Body of pancreas (tissue), 4 donors: ENCODE data around the gene PLA2G4D. TPM values are rescaled to one million over a fixed set of nuclear protein-coding genes. Genes with fewer than 3 reads are reported as not detected.

Experiments
- ATAC-seq: fragments of 150-250 bp; one replicate; pipeline ENCODE4 v1.9.1; 2016
- DNase-seq, 4 donors: peaks; one replicate each; pipeline ENCODE4 v3.0.0-alpha.2; 2019
- H3K27ac ChIP-seq, 4 donors: fragments of 200-600 bp; sonication (generic); 1 replicate in 3 of 4; 2 replicates in 1 of 4; pipeline versions ENCODE4 v1.5.1 to v1.6.1; 2016 to 2019; ENCODE audit warnings: mild to moderate bottlenecking in 1 of 4, mixed read lengths in 1 of 4, moderate library complexity in 1 of 4
- H3K27me3 ChIP-seq, 2 donors: fragments of 200-600 bp; sonication (generic); one replicate each; pipeline ENCODE4 v1.6.0; 2016; ENCODE audit warnings: mild to moderate bottlenecking in 1 of 2
- H3K36me3 ChIP-seq, 2 donors: fragments of 200-600 bp; sonication (generic); replicated peaks in 1 of 2; 2 replicates each; pipeline ENCODE4 v1.5.1; 2016; ENCODE audit warnings: low read depth in 2 of 2; ENCODE audit not compliant: insufficient read depth in 1 of 2
- H3K4me1 ChIP-seq: fragments of 200-600 bp; sonication (generic); one replicate; pipeline ENCODE4 v1.6.0; 2016
- H3K4me3 ChIP-seq, 2 donors: fragments of 200-600 bp; sonication (generic); 1 replicate in 1 of 2; 2 replicates in 1 of 2; pipeline ENCODE4 v1.5.1; 2016 to 2019
- H3K9me3 ChIP-seq, 3 donors: fragments of 200-600 bp; sonication (generic); 1 replicate in 2 of 3; 2 replicates in 1 of 3; pipeline ENCODE4 v1.5.1; 2016
- POLR2A ChIP-seq, 3 donors: fragments of 450-650 bp; IDR thresholded peaks; one replicate each; pipeline ENCODE4 v1.6.1; 2016; ENCODE audit warnings: antibody characterized with exemption in 3 of 3, mild to moderate bottlenecking in 2 of 3
- WGBS, 2 donors: methylation state at CpG; one replicate each; pipeline ENCODE4 v1.1.5; 2017; 5-methylcytosine and 5-hydroxymethylcytosine counted together
- intact Hi-C: fragments of 100-400 bp; cut with DNase I; formaldehyde crosslinking; loops from one replicate; pipeline ENCODE4 v1.15.1; 2023
- total RNA-seq, 2 donors: library from RNA; depleted of rRNA; stranded (reverse); fragments of >200 nt; gene quantifications; one replicate each; pipeline ENCODE4 v1.1.0, GENCODE V29; 2016
- TF ChIP-seq, protein P1 (sequence below), 7 experiments: fragments of 450-650 bp in 4 of 7; fragments of 200-600 bp in 3 of 7; sonication (generic) in 3 of 7; IDR thresholded peaks; one replicate each; pipeline ENCODE4 v1.5.1; 2016 to 2019; ENCODE audit warnings: antibody characterized with exemption in 7 of 7

PLA2G4D gene
- total RNA-seq, 2 donors from 2014 or later, result not detected

DNA sequence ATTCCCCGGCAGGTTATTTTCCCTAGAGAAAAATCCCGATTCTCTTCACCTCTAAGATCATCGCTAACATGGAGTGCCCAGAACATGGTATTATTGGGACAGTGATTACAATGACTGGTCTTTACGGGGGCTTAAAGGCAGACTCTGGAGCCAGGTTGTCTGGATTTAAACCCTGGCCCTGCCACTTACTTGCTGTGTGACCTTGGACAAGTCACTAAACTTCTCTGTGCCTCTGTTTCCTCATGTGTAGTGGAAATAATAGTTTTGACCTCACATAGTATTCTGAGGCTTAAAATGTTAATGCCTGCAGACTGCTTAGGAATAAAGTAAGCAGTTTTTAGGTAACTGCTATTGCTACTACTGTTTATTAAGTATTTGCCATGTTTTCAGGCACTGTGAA, 4.4 kb downstream of the PLA2G4D start:
- no peak overlapping the region for H3K4me3 ChIP-seq
- H3K9me3 ChIP-seq, result no peaks in the 10 kb centered on the region
- no peaks in the 10 kb centered on the region for H3K36me3 ChIP-seq
- no peak for TF ChIP-seq POLR2A (IDR thresholded peaks at IDR 0.05)
- TF ChIP-seq, protein P1, sequence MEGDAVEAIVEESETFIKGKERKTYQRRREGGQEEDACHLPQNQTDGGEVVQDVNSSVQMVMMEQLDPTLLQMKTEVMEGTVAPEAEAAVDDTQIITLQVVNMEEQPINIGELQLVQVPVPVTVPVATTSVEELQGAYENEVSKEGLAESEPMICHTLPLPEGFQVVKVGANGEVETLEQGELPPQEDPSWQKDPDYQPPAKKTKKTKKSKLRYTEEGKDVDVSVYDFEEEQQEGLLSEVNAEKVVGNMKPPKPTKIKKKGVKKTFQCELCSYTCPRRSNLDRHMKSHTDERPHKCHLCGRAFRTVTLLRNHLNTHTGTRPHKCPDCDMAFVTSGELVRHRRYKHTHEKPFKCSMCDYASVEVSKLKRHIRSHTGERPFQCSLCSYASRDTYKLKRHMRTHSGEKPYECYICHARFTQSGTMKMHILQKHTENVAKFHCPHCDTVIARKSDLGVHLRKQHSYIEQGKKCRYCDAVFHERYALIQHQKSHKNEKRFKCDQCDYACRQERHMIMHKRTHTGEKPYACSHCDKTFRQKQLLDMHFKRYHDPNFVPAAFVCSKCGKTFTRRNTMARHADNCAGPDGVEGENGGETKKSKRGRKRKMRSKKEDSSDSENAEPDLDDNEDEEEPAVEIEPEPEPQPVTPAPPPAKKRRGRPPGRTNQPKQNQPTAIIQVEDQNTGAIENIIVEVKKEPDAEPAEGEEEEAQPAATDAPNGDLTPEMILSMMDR (IDR thresholded peaks at IDR 0.05), result no peak
- no peak overlapping the region for H3K27ac ChIP-seq
- no peak for ATAC-seq
- no peaks in the 10 kb centered on the region for H3K27me3 ChIP-seq
- peaks cover 15% of the 10 kb centered on the region for H3K4me1 ChIP-seq
- DNase-seq, result no peak
- 91 to 93% methylated on average over 4 of the region's 4 CpGs for WGBS, 2 donors
- intact Hi-C loops, result no loop called here

DNA sequence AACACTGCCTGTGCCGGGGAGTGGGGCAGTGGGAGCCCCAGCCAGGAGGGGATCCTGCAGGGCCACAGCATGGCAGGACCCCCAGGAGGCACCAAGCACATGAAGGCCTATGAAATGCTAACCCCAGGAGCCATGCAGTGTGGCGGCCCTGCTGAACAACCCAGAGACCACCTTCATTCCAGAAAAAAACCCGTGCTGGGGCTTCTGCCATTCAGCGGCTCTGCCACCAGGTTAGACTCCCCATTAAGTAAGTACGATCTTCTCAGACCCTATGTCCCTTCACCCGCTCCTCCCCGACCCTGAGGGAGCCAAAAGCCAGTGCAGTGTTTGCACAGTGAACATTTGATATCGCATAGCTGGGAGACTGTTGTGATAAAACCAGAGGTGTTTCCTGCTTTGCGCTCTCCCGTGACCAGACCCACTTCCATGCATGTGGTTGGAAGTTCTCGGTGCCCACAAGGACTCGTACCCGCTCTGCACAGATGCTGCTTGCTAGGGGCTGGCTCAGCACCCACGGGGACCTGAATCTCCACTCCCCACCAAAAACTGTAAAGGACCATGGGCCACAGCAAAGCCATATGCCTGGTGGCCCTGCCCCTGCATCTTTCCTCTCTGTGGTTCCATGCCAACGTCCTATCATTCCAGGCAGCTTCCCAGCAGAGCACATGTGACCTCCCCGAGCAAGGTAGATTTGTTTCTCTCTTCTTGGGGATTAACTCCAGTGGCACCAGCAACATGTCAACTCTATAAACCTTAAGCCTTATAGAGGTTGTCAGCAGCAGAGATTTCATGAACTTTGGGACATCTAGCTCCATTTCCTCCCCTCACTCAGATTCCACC, 5.3 kb downstream of the PLA2G4D start:
- DNase-seq (peak in 2 of 4 donors; percentile 31 to 45), ATAC-seq (peak; percentile 41)
- H3K4me3 ChIP-seq, result no peak overlapping the region
- H3K27ac ChIP-seq, result no peak overlapping the region
- no peaks in the 10 kb centered on the region for H3K27me3 ChIP-seq
- H3K4me1 ChIP-seq, result peaks cover 22% of the 10 kb centered on the region
- TF ChIP-seq, protein P1 (IDR thresholded peaks at IDR 0.05), result no peak
- no peak for TF ChIP-seq POLR2A (IDR thresholded peaks at IDR 0.05)
- 25 to 29% methylated on average over 16 of the region's 16 CpGs for WGBS, 2 donors
- no peaks in the 10 kb centered on the region for H3K9me3 ChIP-seq
- intact Hi-C loops, result no loop called here
- no peaks in the 10 kb centered on the region for H3K36me3 ChIP-seq

DNA sequence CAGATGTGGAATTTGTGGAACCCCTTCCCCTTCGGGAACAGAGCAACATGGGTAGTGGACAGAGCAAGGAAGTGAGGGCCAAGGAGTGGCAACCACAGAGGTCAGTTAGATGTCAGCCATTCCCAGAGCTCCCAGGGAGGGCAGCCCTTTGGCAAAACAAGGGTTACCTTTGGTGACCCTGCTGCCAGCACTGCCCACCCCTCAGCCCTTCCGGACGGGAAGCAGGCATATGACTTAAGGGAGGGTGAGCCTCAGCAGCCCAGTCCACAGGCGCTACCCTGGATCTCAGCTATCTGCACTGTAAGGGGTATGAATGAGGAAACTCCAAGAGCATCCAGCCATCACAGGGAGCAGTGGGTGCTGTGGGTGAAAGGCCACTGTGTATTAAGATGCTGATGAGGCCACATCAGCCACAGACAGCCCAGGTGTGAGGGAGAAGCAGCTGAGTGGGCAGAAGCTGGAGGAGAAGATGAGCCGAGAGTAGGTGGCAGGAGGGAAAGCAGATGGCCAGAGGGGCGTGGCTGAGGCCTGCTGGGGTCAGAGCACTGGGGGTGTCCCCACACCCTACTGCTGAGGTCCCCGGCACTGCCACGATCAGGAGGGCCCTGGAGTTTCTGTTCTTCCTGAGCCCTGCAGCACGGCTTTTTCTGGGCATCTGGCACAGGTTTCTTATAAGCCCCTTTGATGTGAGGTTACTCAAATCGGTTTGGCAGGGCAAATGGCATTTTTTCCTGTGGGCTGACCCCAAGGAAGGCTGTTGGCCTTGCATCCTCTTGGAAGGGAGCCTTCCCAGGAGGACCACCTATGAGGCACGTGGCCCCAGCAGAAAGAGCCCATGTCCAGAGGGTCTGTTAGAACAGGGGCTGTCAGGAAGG, 6.2 kb downstream of the PLA2G4D start:
- Histone ChIP-seq H3K4me1 (peaks cover 24% of the 10 kb centered on the region), H3K4me3 (no peak overlapping the region), H3K27me3 (no peaks in the 10 kb centered on the region), H3K9me3 (no peaks in the 10 kb centered on the region), H3K27ac (no peak overlapping the region), H3K36me3 (no peaks in the 10 kb centered on the region)
- WGBS, 2 donors, result 79 to 80% methylated on average over 9 to 11 of the region's 11 CpGs
- ATAC-seq, result no peak
- TF ChIP-seq POLR2A (IDR thresholded peaks at IDR 0.05), result no peak
- TF ChIP-seq, protein P1 (IDR thresholded peaks at IDR 0.05), result no peak
- intact Hi-C loops, result no loop called here
- no peak for DNase-seq

DNA sequence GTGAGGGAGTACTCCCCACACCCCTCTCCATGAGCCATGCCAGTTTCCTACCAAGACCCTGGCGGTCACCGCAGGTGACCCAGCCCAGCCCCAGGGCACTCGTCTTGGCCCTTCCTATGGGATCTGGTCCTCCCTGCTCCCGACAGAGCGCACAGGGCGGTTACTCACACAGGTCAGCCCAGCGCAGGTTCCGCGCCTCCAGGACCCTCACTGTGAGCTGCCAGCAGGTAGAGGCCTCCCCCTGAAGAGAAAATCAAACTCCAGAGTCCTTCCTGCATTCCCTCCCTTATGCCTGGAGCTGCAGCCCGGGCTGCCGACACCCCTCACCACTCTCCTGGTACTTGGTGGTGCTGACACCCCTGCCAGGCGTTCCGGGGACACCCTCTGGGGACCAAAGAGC, 6.9 kb downstream of the PLA2G4D start:
- H3K36me3 ChIP-seq, result no peaks in the 10 kb centered on the region
- WGBS, 2 donors, result 88 to 100% methylated on average over 1 to 13 of the region's 13 CpGs
- ATAC-seq, result no peak
- TF ChIP-seq POLR2A (IDR thresholded peaks at IDR 0.05), result no peak
- TF ChIP-seq, protein P1 (IDR thresholded peaks at IDR 0.05), result no peak
- no peaks in the 10 kb centered on the region for H3K9me3 ChIP-seq
- intact Hi-C loops, result no loop called here
- H3K4me1 ChIP-seq, result peaks cover 24% of the 10 kb centered on the region
- DNase-seq, result no peak
- no peak overlapping the region for H3K27ac ChIP-seq
- no peaks in the 10 kb centered on the region for H3K27me3 ChIP-seq
- no peak overlapping the region for H3K4me3 ChIP-seq
